Epithelial cell of proximal tubule (primary cell): ENCODE data around the gene NR2F1-AS1. TPM values are rescaled to one million over a fixed set of nuclear protein-coding genes. Genes with fewer than 3 reads are reported as not detected.

ENCODE experiments used
- DNase-seq: peaks from one replicate; pipeline ENCODE4 v3.0.0-alpha.2; 2011; ENCODE audit warnings: low read depth
- H3K4me3 ChIP-seq: 2 replicates; pipeline ENCODE4 v1.5.1; 2011; ENCODE audit warnings: low read depth, mild to moderate bottlenecking, low read length
- CTCF ChIP-seq: conservative IDR thresholded peaks from 2 replicates; pipeline ENCODE4 v1.5.1; 2012; ENCODE audit warnings: low read depth, mild to moderate bottlenecking, low read length
- total RNA-seq: library from RNA; depleted of rRNA; stranded (reverse); fragments of >200 nt; gene quantifications from 2 replicates; pipeline ENCODE4 v1.2.3, GENCODE V29; 2015

The NR2F1-AS1 gene
- total RNA-seq, 1 donor from 2014 or later, result 1.6 TPM

- no peak overlapping the region for H3K4me3 ChIP-seq
- no peak for DNase-seq
- TF ChIP-seq CTCF, result no peak
Measured at GRCh38 chr5:93430673-93431199, 150.3 kb downstream of the NR2F1-AS1 start.

- TF ChIP-seq CTCF, result no peak
- no peak overlapping the region for H3K4me3 ChIP-seq
- no peak for DNase-seq
Measured at GRCh38 chr5:93430118-93430517, 150.9 kb downstream of the NR2F1-AS1 start.

DNA sequence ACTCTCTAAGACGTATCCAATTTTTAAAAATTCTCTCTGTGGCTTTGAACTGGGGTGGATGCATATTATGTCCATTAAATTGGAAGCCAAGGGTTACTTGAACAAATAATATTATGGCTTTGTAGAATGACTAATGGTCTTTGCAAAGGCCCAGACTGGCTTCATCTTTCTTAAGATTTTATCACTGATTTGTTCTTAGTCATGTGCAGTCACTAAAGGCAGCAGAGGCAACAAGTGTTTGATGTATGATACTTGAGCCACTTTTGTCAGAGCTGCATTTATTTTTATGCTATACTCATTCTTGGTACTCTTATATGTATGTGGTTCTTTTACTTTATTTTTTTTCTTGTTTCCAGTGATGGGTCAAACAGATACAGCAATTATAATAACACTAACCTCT is 152.2 kb downstream of the NR2F1-AS1 start:
- no peak for DNase-seq
- H3K4me3 ChIP-seq, result no peak overlapping the region
- no peak for TF ChIP-seq CTCF

- no peak for DNase-seq
- TF ChIP-seq CTCF, result no peak
- H3K4me3 ChIP-seq, result no peak overlapping the region
Measured at GRCh38 chr5:93427316-93427715, 153.7 kb downstream of the NR2F1-AS1 start.

DNA sequence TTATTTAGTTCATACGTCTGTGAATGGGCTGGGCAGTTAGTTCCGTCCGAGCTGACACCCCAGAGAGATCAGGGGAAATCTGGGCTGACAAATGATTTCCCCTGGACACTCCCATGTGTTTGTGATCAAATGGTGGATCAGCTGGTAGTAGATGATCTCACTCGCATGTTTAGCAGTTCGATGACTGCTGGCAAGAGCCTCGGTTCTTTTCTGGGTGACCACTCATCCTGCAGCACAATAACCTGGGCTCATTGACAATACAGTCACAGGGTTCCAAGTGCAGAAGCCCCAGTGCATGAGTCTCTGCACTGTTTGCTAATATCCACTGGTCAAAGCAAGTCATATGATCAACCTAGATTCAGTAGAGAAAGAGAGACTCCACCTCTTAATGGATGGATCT is 155.9 kb downstream of the NR2F1-AS1 start:
- no peak overlapping the region for H3K4me3 ChIP-seq
- peak; percentile 55 for DNase-seq
- TF ChIP-seq CTCF, result no peak

DNA sequence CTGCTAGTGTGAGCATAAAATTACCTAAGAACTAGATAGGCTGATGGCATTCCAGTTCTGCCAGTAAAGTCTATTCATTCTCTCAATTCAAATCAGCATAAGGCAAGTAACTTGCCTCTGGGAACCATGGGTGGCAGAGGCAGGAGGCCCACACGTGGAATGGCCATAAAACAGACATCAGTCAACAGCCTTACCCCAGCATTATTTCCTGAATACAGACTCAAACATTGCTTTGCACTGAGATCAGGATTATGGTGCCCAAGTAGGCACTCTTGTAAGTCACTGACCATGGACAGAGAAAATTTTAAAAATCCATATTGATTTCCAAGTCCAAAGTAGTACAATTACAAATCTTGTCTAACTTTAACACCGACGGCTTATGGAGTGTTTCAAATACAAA is 157.7 kb downstream of the NR2F1-AS1 start:
- TF ChIP-seq CTCF, result no peak
- DNase-seq, result no peak
- H3K4me3 ChIP-seq, result no peak overlapping the region

DNA sequence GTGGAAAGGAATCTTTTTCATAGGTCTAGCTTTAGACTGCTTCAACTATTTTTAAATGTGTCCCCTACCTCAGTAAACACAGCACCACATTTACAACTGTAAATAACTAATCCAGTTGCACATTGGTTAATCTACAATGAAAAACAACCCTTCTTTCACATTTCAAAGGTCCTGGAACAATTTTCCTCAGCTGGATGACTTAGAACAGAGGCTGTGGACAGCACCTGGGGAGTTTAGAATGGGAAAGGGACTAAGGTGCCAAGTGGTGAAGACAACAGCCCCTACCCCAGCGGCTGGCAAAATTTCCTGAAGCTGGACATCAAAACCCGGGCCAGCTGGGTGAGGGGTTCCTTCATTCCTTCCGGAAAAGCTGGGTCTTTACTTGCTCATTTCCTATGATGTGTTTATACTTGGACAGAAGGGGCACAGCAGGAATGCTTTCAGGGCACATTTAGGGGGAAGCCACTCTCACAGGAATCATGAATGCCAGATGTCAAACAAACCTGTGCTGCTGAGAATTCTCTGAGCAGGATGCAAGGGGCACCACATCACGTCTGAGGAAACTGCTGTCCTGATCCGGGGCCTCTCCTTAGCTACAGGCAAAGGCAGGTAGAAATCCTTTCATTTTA is 158.3 kb downstream of the NR2F1-AS1 start:
- TF ChIP-seq CTCF, result no peak
- H3K4me3 ChIP-seq, result peak overlapping the region; percentile 1
- no peak for DNase-seq
